ENCODE data around the gene BAAT.

The BAAT gene

GRCh38 chr9:101398930-101399642, 14.3 kb upstream of the BAAT start:
- no peak for DNase-seq (ENCODE audit: low read depth in 2 of 3, low spot score in 2 of 3)

- peak; percentile 73 to 86 (median 77) for DNase-seq (ENCODE audit: low read depth in 2 of 3, low spot score in 2 of 3)
These were observed 13.5 kb upstream of the BAAT start, which contains the start of the genes MRPL50 and ZNF189 for GRCh38 chr9:101398068-101398929. Gene MRPL50 (minus strand): TSS chr9:101398618. CDS start chr9:101398592, 26 bp downstream. Gene ZNF189 (plus strand): TSS chr9:101398851. CDS start chr9:101399157, 306 bp downstream.

GRCh38 chr9:101397746-101398067, 12.9 kb upstream of the BAAT start:
- no peak for DNase-seq (ENCODE audit: low read depth in 2 of 3, low spot score in 2 of 3)

DNA sequence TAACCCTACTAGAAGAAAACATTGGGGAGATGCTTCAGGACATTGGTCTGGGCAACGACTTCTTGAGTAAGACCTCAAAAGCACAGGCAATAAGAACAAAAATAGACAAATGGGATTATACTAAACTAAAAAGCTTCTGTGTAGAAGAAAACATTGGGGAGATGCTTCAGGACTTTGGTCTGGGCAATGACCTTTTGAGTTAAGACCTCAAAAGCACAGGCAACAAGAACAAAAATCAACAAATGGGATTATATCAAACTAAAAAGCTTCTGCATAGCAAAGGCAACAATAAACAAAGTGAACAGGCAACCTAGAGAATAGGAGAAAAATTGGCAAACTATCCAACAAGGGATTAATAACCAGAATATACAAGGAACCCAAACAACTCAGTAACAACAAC, 9.9 kb upstream of the BAAT start:
- no peak for DNase-seq (ENCODE audit: low read depth in 2 of 3, low spot score in 2 of 3)

- no peak for DNase-seq (ENCODE audit: low read depth in 2 of 3, low spot score in 2 of 3)
These were observed 8.3 kb upstream of the BAAT start for GRCh38 chr9:101393135-101393534.

GRCh38 chr9:101388507-101388993, 3.7 kb upstream of the BAAT start:
- no peak for DNase-seq (ENCODE audit: low read depth in 2 of 3, low spot score in 2 of 3)

GRCh38 chr9:101387871-101388506, 3.2 kb upstream of the BAAT start:
- no peak for DNase-seq (ENCODE audit: low read depth in 2 of 3, low spot score in 2 of 3)

GRCh38 chr9:101383361-101383760, 1.4 kb downstream of the BAAT start:
- DNase-seq (ENCODE audit: low read depth in 2 of 3, low spot score in 2 of 3), result no peak

GRCh38 chr9:101381833-101382342, 2.9 kb downstream of the BAAT start:
- DNase-seq (ENCODE audit: low read depth in 2 of 3, low spot score in 2 of 3), result no peak

GRCh38 chr9:101381118-101381517, 3.7 kb downstream of the BAAT start:
- no peak for DNase-seq (ENCODE audit: low read depth in 2 of 3, low spot score in 2 of 3)

GRCh38 chr9:101380295-101380694, 4.5 kb downstream of the BAAT start:
- DNase-seq (ENCODE audit: low read depth in 2 of 3, low spot score in 2 of 3), result no peak

GRCh38 chr9:101376111-101376848, 8.5 kb downstream of the BAAT start:
- DNase-seq (ENCODE audit: low read depth in 2 of 3, low spot score in 2 of 3), result no peak

GRCh38 chr9:101375546-101375945, 9.3 kb downstream of the BAAT start:
- no peak for DNase-seq (ENCODE audit: low read depth in 2 of 3, low spot score in 2 of 3)

DNA sequence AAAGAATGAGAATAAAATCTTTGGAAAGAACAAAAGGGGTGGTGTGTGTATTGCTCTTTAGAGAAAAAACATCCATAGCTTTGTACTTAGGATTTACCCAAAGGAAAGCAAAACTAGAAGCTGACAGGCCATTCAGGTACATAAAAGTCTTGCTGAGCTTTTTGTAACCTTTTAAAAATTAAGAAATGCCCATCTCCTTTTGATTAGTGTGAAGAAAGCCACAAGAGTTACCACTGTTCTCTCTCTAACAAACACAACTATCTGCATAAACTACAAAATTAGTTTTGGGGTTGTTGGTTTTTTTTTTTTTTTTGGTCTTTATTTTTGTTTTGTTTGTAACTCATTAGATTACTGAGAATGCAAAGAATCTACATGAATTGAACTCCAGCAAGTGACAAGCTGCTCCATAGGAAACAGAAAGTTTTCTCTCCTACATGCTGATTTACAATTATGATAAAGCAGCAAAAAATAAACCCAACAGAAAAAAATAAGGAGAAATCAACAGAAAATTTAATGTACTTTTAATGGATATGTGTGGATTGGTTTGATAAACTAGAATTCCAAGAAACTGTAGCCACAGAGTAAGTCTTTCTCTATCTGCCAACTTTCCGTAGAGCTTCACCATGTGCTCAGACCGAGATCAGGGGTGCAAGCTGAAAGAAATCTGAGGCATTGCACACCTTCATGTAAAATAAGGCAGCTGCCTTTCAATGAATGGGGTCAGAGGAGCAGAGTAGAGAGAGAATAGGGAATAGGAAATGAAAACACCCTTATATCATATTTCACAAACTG, 12.3 kb downstream of the BAAT start:
- no peak for DNase-seq (ENCODE audit: low read depth in 2 of 3, low spot score in 2 of 3)

DNA sequence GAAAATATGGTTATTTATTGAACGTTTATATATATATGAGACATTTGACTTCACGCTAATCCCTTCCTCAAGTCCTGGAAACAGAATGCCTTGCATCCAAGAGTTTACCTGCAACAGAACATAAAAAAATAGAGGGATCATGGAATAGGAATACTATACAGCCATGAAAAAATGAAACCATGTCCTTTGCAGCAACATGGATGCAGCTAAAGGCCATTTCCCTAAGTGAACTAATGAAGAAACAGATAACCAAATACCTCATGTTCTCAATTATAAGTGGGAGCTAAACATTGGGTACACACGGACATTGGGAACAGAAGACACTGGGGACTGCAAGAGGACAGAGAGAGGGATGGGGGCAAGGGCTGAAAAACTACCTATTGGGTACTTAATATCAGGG, 13.0 kb downstream of the BAAT start:
- DNase-seq (ENCODE audit: low read depth in 2 of 3, low spot score in 2 of 3), result no peak

GRCh38 chr9:101369884-101370531, 14.8 kb downstream of the BAAT start:
- DNase-seq (ENCODE audit: low read depth in 2 of 3, low spot score in 2 of 3), result no peak

DNA sequence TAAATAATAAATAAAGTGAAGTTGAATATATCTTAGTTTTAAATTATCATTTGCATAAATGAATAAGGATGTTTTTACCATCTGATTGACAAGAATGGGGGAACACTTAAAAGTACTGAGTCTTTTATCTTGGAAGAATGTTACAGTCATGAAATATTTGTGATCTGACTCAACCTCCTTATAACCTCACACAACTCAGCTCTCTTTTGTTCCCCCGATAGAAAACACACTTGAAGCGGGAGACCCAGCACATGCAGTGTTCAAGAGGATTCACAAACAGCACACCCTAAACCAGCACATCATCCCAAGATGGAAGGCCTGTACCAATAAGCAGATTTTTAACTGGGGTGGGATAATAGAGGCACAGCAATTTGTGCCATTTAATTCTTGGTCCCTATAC, 15.5 kb downstream of the BAAT start:
- no peak for DNase-seq (ENCODE audit: low read depth in 2 of 3, low spot score in 2 of 3)

DNA sequence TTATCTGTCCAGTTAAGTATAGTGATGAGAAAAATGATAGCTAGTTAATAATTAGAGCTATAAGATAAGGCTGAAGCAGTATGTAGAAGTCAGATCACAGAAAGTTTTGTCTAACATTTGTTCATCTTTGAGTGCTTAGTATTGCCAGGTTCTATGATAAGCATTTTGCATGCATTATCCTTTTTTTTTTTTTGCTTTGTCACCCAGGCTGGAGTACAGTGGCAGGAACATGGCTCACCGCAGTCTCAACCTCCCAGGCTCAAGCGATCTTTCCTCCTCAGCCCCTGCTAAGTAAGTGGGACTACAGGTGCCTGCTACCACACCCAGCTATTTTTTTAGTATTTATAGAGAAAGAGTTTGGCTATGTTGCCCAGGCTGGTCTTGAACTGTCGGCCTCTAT, 17.5 kb downstream of the BAAT start:
- DNase-seq (ENCODE audit: low read depth in 2 of 3, low spot score in 2 of 3), result no peak

DNA sequence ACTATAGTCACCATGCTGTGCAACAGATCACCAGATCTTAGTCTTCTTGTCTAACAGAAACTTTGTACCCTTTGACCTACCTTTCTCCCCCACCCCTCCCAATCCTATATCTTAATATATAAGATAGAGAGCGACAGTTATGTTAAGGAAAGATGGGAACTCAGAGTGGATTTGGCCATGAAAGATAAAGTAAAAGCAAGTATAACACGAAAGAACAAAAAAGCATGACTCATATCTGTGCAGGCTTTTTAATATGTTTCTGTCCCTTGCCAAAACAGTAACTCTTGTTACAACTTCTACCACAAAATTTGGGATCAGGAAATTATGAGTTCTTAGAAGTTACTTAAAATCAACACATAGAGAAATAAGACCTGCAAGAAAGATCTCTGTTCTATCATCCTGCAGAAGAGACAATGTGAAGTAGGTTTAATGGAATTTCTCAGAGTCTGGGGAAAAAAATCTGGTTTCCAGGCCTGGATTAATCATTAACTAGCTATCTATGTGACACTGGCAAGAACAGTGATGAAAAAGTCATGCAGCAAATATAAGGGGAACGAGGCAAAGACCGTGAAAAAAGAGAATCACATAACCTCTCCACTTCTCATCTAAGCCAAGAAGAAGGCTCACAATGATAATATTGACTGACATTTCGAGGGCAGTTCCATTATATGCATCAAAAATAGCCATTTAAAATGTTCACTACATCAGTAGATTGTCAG, 18.6 kb downstream of the BAAT start:
- DNase-seq (ENCODE audit: low read depth in 2 of 3, low spot score in 2 of 3), result no peak

Data from activated CD8-positive, alpha-beta memory T cell treated with anti-CD3 and anti-CD28 coated beads for 48 hours (primary cell).